NT2/D1 (cell line): Measurements from ENCODE around the gene EMC8.

Experiments used
- SUZ12 ChIP-seq: IDR thresholded peaks from 2 replicates; pipeline ENCODE4 v1.6.1; 2011; ENCODE audit not compliant: insufficient read length, insufficient read depth; ENCODE audit errors: extremely low read depth
- YY1 ChIP-seq: IDR thresholded peaks from 2 replicates; pipeline ENCODE4 v1.6.1; 2011; ENCODE audit not compliant: insufficient read length, insufficient read depth
- ZNF274 ChIP-seq: IDR thresholded peaks from 2 replicates; pipeline ENCODE4 v1.6.1; 2011; ENCODE audit warnings: mild to moderate bottlenecking, low read depth, low read length

GRCh38 chr16:85793662-85794298 lies 5.6 kb downstream of the EMC8 start:
- no peak for TF ChIP-seq YY1
- no peak for TF ChIP-seq ZNF274
- no peak for TF ChIP-seq SUZ12
